Nephron (organoid): Measurements from ENCODE around the gene HNRNPL.
A peak's percentile ranks its signal among the peaks of the same experiment; 100 is the strongest.

Experiments used
- H3K27ac Mint-ChIP-seq, 3 experiments: 2 replicates each; pipeline ENCODE4 v1.8.0; 2020; ENCODE audit warnings: mixed read lengths in 3 of 3, mild to moderate bottlenecking in 2 of 3, moderate library complexity in 1 of 3
- H3K27me3 Mint-ChIP-seq: 2 replicates; pipeline ENCODE4 v1.8.0; 2021; ENCODE audit warnings: low read depth, mild to moderate bottlenecking, moderate library complexity, mixed read lengths
- H3K36me3 Mint-ChIP-seq: 2 replicates; pipeline ENCODE4 v1.8.0; 2020; ENCODE audit warnings: low read depth, mixed read lengths
- H3K4me1 Mint-ChIP-seq: 2 replicates; pipeline ENCODE4 v1.8.0; 2020; ENCODE audit warnings: mixed read lengths
- H3K4me3 Mint-ChIP-seq, 3 experiments: 2 replicates each; pipeline ENCODE4 v1.8.0; 2020; ENCODE audit warnings: mild to moderate bottlenecking in 3 of 3, mixed read lengths in 3 of 3, moderate library complexity in 2 of 3
- H3K9me3 Mint-ChIP-seq: 2 replicates; pipeline ENCODE4 v1.8.0; 2020; ENCODE audit warnings: mixed read lengths
- TF ChIP-seq, protein P1 (sequence below), 3 experiments: fragments of 200-600 bp; sonication (generic); IDR thresholded peaks; one replicate each; pipeline ENCODE4 v1.5.0; 2021; ENCODE audit warnings: antibody characterized with exemption in 3 of 3; ENCODE audit not compliant: unreplicated experiment in 3 of 3

Gene HNRNPL

GRCh38 chr19:38836159-38836982 is 13.4 kb downstream of the HNRNPL start:
- peaks cover 18% of the 10 kb centered on the region for H3K4me1 Mint-ChIP-seq
- H3K27ac Mint-ChIP-seq = peak overlapping the region in 2 of 3 experiments; percentile 45 to 66
- TF ChIP-seq, protein P1, sequence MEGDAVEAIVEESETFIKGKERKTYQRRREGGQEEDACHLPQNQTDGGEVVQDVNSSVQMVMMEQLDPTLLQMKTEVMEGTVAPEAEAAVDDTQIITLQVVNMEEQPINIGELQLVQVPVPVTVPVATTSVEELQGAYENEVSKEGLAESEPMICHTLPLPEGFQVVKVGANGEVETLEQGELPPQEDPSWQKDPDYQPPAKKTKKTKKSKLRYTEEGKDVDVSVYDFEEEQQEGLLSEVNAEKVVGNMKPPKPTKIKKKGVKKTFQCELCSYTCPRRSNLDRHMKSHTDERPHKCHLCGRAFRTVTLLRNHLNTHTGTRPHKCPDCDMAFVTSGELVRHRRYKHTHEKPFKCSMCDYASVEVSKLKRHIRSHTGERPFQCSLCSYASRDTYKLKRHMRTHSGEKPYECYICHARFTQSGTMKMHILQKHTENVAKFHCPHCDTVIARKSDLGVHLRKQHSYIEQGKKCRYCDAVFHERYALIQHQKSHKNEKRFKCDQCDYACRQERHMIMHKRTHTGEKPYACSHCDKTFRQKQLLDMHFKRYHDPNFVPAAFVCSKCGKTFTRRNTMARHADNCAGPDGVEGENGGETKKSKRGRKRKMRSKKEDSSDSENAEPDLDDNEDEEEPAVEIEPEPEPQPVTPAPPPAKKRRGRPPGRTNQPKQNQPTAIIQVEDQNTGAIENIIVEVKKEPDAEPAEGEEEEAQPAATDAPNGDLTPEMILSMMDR (IDR thresholded peaks at IDR 0.05; ENCODE audit: unreplicated experiment in 3 of 3) = no peak
- H3K27me3 Mint-ChIP-seq = no peaks in the 10 kb centered on the region
- H3K36me3 Mint-ChIP-seq = peaks cover 60% of the 10 kb centered on the region
- H3K4me3 Mint-ChIP-seq = no peak overlapping the region
- no peaks in the 10 kb centered on the region for H3K9me3 Mint-ChIP-seq

GRCh38 chr19:38834590-38834989 is 15.2 kb downstream of the HNRNPL start:
- TF ChIP-seq, protein P1 (IDR thresholded peaks at IDR 0.05; ENCODE audit: unreplicated experiment in 3 of 3) = no peak
- H3K27ac Mint-ChIP-seq = peak overlapping the region; percentile 79 to 100 (median 84)
- no peaks in the 10 kb centered on the region for H3K27me3 Mint-ChIP-seq
- peak overlapping the region in 1 of 3 experiments; percentile 20 for H3K4me3 Mint-ChIP-seq
- no peaks in the 10 kb centered on the region for H3K9me3 Mint-ChIP-seq
- H3K4me1 Mint-ChIP-seq = peaks cover 16% of the 10 kb centered on the region
- H3K36me3 Mint-ChIP-seq = peaks cover 56% of the 10 kb centered on the region

- Mint-ChIP-seq H3K4me3 (no peak overlapping the region), H3K36me3 (peaks cover 51% of the 10 kb centered on the region), H3K4me1 (peaks cover 16% of the 10 kb centered on the region), H3K27ac (peak overlapping the region; percentile 79 to 100 (median 90)), H3K27me3 (no peaks in the 10 kb centered on the region), H3K9me3 (no peaks in the 10 kb centered on the region)
- TF ChIP-seq, protein P1 (IDR thresholded peaks at IDR 0.05; ENCODE audit: unreplicated experiment in 3 of 3) = no peak
Observed at GRCh38 chr19:38834104-38834490, 15.7 kb downstream of the HNRNPL start.

DNA sequence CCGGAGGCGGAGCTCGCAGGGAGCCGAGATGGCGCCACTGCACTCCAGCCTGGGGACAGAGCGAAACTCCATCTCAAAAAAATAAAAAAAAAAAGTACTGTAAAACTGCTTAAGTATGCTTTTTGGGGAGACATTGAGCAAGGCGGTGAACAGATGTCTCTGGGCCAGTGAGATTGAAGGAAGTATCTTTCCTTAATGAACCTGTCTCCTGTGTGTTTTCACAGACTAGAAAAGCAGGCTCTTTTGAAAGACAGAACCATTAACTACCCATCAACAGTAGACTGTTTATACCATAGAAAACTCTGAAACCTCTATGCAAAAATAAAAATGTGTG is 16.7 kb downstream of the HNRNPL start:
- H3K4me3 Mint-ChIP-seq = peak overlapping the region in 1 of 3 experiments; percentile 19
- peaks cover 46% of the 10 kb centered on the region for H3K36me3 Mint-ChIP-seq
- no peaks in the 10 kb centered on the region for H3K9me3 Mint-ChIP-seq
- TF ChIP-seq, protein P1 (IDR thresholded peaks at IDR 0.05; ENCODE audit: unreplicated experiment in 3 of 3) = no peak
- H3K27ac Mint-ChIP-seq = peak overlapping the region; percentile 80 to 100 (median 99)
- H3K4me1 Mint-ChIP-seq = peaks cover 16% of the 10 kb centered on the region
- H3K27me3 Mint-ChIP-seq = no peaks in the 10 kb centered on the region

DNA sequence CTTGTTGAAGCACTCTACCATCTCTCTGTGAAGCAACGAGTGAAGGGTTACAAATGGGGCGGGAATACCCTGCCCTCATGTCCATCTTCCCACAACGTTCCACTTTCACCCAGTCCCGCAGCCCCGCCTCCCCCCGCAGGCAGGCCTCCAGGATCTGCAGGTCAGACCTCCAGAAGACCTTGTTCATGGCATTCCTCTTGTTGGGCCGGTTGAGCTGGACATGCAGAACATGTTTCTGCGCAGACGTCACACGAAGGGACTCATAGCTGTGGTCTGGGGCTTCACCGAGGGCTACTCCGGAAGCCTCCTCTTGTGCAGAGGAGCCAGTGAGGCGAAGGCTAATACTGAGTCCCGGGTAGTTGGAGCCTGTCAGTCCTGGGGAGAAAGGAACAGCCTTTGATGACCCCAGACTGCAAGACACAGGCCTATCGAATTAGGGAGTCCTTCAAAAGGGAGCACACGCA is 18.6 kb downstream of the HNRNPL start:
- peak overlapping the region; percentile 88 to 92 (median 89) for H3K4me3 Mint-ChIP-seq

More for the DNA sequence above, 18.6 kb downstream of the HNRNPL start:
- Mint-ChIP-seq H3K9me3 (no peaks in the 10 kb centered on the region), H3K27me3 (no peaks in the 10 kb centered on the region), H3K36me3 (peaks cover 44% of the 10 kb centered on the region), H3K27ac (peak overlapping the region; percentile 99 to 100 (median 100)), H3K4me1 (peaks cover 21% of the 10 kb centered on the region)
- TF ChIP-seq, protein P1 (IDR thresholded peaks at IDR 0.05; ENCODE audit: unreplicated experiment in 3 of 3) = no peak
